Astrocyte (in vitro differentiated cells and primary cell): ENCODE measurements around the gene TRIM72. TPM values are rescaled to one million over a fixed set of nuclear protein-coding genes. Genes with fewer than 3 reads are reported as not detected.

Experiments used
- DNase-seq: peaks from one replicate; pipeline ENCODE4 v3.0.0-alpha.2; 2010; ENCODE audit warnings: low read depth
- FAIRE-seq: peaks from 2 replicates; lab custom pipeline; 2011; peaks lifted over from hg19 to GRCh38; lab: Jason Lieb, UNC
- H2AFZ ChIP-seq: 2 replicates; pipeline ENCODE4 v1.6.0; 2012; ENCODE audit warnings: low read depth, low read length, inconsistent platforms
- H3K27ac ChIP-seq: 2 replicates; pipeline ENCODE4 v1.5.1; 2011; ENCODE audit warnings: low read depth, low read length, inconsistent platforms
- H3K27me3 ChIP-seq: 2 replicates; pipeline ENCODE4 v1.6.0; 2011; ENCODE audit warnings: low read length, inconsistent platforms; ENCODE audit not compliant: insufficient read depth
- H3K36me3 ChIP-seq: 2 replicates; pipeline ENCODE4 v1.5.1; 2011; ENCODE audit warnings: low read length, inconsistent platforms; ENCODE audit not compliant: insufficient read depth
- H3K4me1 ChIP-seq: 2 replicates; pipeline ENCODE4 v1.5.1; 2011; ENCODE audit warnings: low read length, inconsistent platforms; ENCODE audit not compliant: insufficient read depth
- H3K4me2 ChIP-seq: 2 replicates; pipeline ENCODE4 v1.6.0; 2012; ENCODE audit warnings: low read length, inconsistent platforms
- H3K4me3 ChIP-seq: 2 replicates; pipeline ENCODE4 v1.5.1; 2011; ENCODE audit warnings: low read depth, mild to moderate bottlenecking, low read length, inconsistent platforms; ENCODE audit not compliant: insufficient read depth
- H3K79me2 ChIP-seq: 2 replicates; pipeline ENCODE4 v1.6.0; 2012; ENCODE audit warnings: mild to moderate bottlenecking, low read length, inconsistent platforms; ENCODE audit not compliant: insufficient read depth
- H3K9ac ChIP-seq: 2 replicates; pipeline ENCODE4 v1.6.0; 2012; ENCODE audit warnings: mild to moderate bottlenecking, low read length, inconsistent platforms
- H3K9me3 ChIP-seq: 2 replicates; pipeline ENCODE4 v1.5.1; 2012; ENCODE audit warnings: low read depth, mild to moderate bottlenecking, low read length, inconsistent platforms; ENCODE audit not compliant: insufficient read depth
- H4K20me1 ChIP-seq: 2 replicates; pipeline ENCODE4 v1.6.0; 2012; ENCODE audit warnings: low read length, inconsistent platforms; ENCODE audit not compliant: insufficient read depth
- H3K27ac Mint-ChIP-seq: one replicate; pipeline ENCODE4 v1.8.0; 2021; ENCODE audit warnings: mild to moderate bottlenecking, mixed read lengths; ENCODE audit not compliant: unreplicated experiment
- H3K27me3 Mint-ChIP-seq: one replicate; pipeline ENCODE4 v1.8.0; 2021; ENCODE audit warnings: low read depth, mixed read lengths; ENCODE audit not compliant: unreplicated experiment
- H3K36me3 Mint-ChIP-seq: one replicate; pipeline ENCODE4 v1.8.0; 2021; ENCODE audit warnings: low read depth, mixed read lengths; ENCODE audit not compliant: unreplicated experiment
- H3K4me1 Mint-ChIP-seq: one replicate; pipeline ENCODE4 v1.8.0; 2021; ENCODE audit warnings: low read depth, mixed read lengths; ENCODE audit not compliant: unreplicated experiment
- H3K4me3 Mint-ChIP-seq: one replicate; pipeline ENCODE4 v1.8.0; 2021; ENCODE audit warnings: mild to moderate bottlenecking, moderate library complexity, mixed read lengths; ENCODE audit not compliant: unreplicated experiment
- H3K9me3 Mint-ChIP-seq: one replicate; pipeline ENCODE4 v1.8.0; 2021; ENCODE audit warnings: mild to moderate bottlenecking, mixed read lengths; ENCODE audit not compliant: unreplicated experiment
- CTCF ChIP-seq: IDR thresholded peaks from 2 replicates; pipeline ENCODE4 v1.5.1; 2011; ENCODE audit warnings: low read depth, mild to moderate bottlenecking, inconsistent platforms, low read length, moderate library complexity; ENCODE audit not compliant: insufficient read depth
- EZH2 ChIP-seq: IDR thresholded peaks from 2 replicates; pipeline ENCODE4 v1.6.1; 2012; ENCODE audit warnings: mild to moderate bottlenecking, low read length, inconsistent platforms; ENCODE audit not compliant: insufficient read depth
- total RNA-seq: library from RNA; stranded (reverse); gene quantifications from 2 replicates; pipeline ENCODE4 v1.2.1, GENCODE V29; 2021

Gene TRIM72
- total RNA-seq, 1 donor from 2014 or later, result not detected

DNA sequence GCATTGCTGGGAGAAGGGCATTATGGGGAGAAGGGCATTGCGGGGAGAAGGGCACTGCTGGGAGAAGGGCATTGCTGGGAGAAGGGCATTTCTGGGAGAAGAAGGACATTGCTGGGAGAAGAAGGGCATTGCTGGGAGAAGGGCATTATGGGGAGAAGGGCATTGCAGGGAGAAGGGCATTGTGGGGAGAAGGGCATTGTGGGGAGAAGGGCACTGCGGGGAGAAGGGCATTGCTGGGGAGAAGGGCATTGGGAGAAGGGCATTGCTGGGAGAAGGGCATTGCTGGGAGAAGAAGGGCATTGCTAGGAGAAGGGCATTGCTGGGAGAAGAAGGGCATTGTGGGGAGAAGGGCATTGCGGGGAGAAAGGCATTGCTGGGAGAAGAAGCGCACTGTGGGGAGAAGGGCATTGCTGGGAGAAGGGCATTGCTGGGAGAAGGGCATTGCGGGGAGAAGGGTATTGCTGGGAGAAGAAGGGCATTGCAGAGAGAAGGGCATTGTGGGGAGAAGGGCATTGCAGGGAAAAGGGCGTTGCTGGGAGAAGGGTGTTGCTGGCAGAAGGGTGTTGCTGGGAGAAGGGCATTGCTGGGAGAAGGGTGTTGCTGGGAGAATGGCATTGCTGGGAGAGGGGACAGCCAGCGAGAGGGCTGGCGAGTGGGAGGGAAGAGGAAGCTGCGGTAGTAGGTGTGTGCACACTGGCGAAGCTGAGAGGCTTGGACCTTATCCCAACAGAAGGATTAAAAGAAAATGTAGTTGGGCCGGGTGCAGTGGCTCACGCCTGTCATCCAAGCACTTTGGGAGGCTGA is 7.6 kb downstream of the TRIM72 start:
- Histone ChIP-seq H3K4me2 (no peak overlapping the region), H3K36me3 (no peaks in the 10 kb centered on the region), H3K4me1 (no peaks in the 10 kb centered on the region), H2AFZ (no peak overlapping the region), H3K9ac (no peak overlapping the region), H3K79me2 (no peaks in the 10 kb centered on the region), H3K9me3 (no peaks in the 10 kb centered on the region), H4K20me1 (no peaks in the 10 kb centered on the region), H3K27me3 (peaks cover 12% of the 10 kb centered on the region), H3K27ac (no peak overlapping the region), H3K4me3 (no peak overlapping the region)
- Mint-ChIP-seq H3K4me1 (no peaks in the 10 kb centered on the region), H3K9me3 (peaks cover 8% of the 10 kb centered on the region), H3K27ac (no peak overlapping the region), H3K27me3 (peaks cover 53% of the 10 kb centered on the region), H3K4me3 (no peak overlapping the region), H3K36me3 (no peaks in the 10 kb centered on the region)
- no peak for FAIRE-seq
- TF ChIP-seq CTCF (no peak), EZH2 (no peak)
- no peak for DNase-seq

DNA sequence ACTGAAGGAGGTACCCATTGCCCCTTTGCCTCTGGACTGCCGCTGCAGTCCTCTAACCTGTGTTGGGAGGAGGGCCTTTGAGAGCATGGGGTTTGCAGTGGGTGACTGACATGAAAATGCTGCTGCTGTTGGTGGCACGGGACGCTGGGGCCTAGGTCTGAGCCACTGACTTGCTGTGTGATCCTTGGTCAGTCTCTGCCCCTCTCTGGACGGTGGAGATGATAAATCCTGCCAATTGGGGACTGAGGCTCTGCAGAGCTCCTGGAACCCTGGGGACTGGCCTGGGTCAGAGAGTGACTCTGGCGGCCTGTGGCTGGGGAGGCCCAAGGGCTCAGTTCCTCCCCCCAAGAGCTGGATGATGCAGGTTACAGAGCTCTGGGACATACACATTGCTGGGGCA is 9.1 kb downstream of the TRIM72 start:
- FAIRE-seq (no peak), DNase-seq (no peak)
- no peak overlapping the region for H3K27ac Mint-ChIP-seq
- Histone ChIP-seq H3K9ac (no peak overlapping the region), H4K20me1 (no peaks in the 10 kb centered on the region), H3K27ac (no peak overlapping the region), H3K9me3 (no peaks in the 10 kb centered on the region), H3K79me2 (no peaks in the 10 kb centered on the region), H2AFZ (no peak overlapping the region), H3K27me3 (peaks cover under 1% of the 10 kb centered on the region), H3K4me1 (no peaks in the 10 kb centered on the region), H3K4me2 (no peak overlapping the region), H3K4me3 (no peak overlapping the region), H3K36me3 (no peaks in the 10 kb centered on the region)
- H3K4me3 Mint-ChIP-seq, result no peak overlapping the region
- peaks cover 41% of the 10 kb centered on the region for H3K27me3 Mint-ChIP-seq
- TF ChIP-seq EZH2 (no peak), CTCF (no peak)
- H3K4me1 Mint-ChIP-seq, result no peaks in the 10 kb centered on the region
- no peaks in the 10 kb centered on the region for H3K36me3 Mint-ChIP-seq
- H3K9me3 Mint-ChIP-seq, result peaks cover 8% of the 10 kb centered on the region
